HepG2 (cell line): ENCODE results near the gene C17orf75. TPM values are rescaled to one million over a fixed set of nuclear protein-coding genes. Genes with fewer than 3 reads are reported as not detected.

Experiments used
- FOXK1 ChIP-seq: sonication (generic); formaldehyde crosslinking; IDR thresholded peaks from 2 replicates; pipeline ENCODE4 v1.4.0; 2020; ENCODE audit warnings: low read depth, missing genetic modification reagents, borderline replicate concordance
- HHEX ChIP-seq: IDR thresholded peaks from 2 replicates; pipeline ENCODE4 v1.6.1; 2016; ENCODE audit warnings: control low read depth
- HNRNPL ChIP-seq: fragments of 200-400 bp; formaldehyde crosslinking; IDR thresholded peaks from 2 replicates; pipeline ENCODE4 v1.6.1; 2017; ENCODE audit warnings: mild to moderate bottlenecking, low read depth, low read length
- IKZF1 ChIP-seq: fragments of 450-650 bp; IDR thresholded peaks from 2 replicates; pipeline ENCODE4 v1.7.1; 2016
- KIAA2018 ChIP-seq: sonication (generic); formaldehyde crosslinking; IDR thresholded peaks from 2 replicates; pipeline ENCODE4 v1.5.0; 2020; ENCODE audit warnings: mild to moderate bottlenecking, missing genetic modification reagents, borderline replicate concordance
- ZEB1 ChIP-seq: IDR thresholded peaks from 2 replicates; pipeline ENCODE4 v1.6.1; 2012; ENCODE audit warnings: mild to moderate bottlenecking, low read depth, inconsistent platforms; ENCODE audit not compliant: insufficient replicate concordance
- ZNF484 ChIP-seq: sonication (generic); formaldehyde crosslinking; IDR thresholded peaks from 2 replicates; pipeline ENCODE4 v1.5.1; 2020; ENCODE audit warnings: mild to moderate bottlenecking, low read depth, missing genetic modification reagents, borderline replicate concordance
- polyA plus RNA-seq, 8 experiments: library from polyadenylated mRNA; depleted of rRNA in 3 of 8; stranded (reverse) in 7 of 8; unstranded in 1 of 8; fragments of >200 nt; fragmentation: Illumina TruSeq in 4 of 8; extraction: Trizol in 4 of 8; gene quantifications; 2 replicates each; pipeline versions ENCODE4 v1.2.1 to v1.2.3, GENCODE V29; 2011 to 2016; ENCODE audit warnings: low read depth in 4 of 8, missing spikeins in 1 of 8, mixed read lengths in 1 of 8; ENCODE audit not compliant: insufficient read depth in 1 of 8
- total RNA-seq, 5 experiments: library from RNA; depleted of rRNA; stranded (reverse); fragments of >200 nt; fragmentation: Illumina TruSeq; extraction: Trizol; gene quantifications; 2 replicates each; pipeline ENCODE4 v1.2.3, GENCODE V29; 2016; ENCODE audit warnings: low read depth in 1 of 5
- TF ChIP-seq, protein P1 (sequence below): sonication (generic); formaldehyde crosslinking; IDR thresholded peaks from 2 replicates; pipeline ENCODE4 v1.4.0; 2020; ENCODE audit warnings: missing genetic modification reagents
- TF ChIP-seq, protein P2 (sequence below): sonication (generic); formaldehyde crosslinking; IDR thresholded peaks from 2 replicates; pipeline ENCODE4 v1.4.0; 2020; ENCODE audit warnings: mild to moderate bottlenecking, missing genetic modification reagents

Gene C17orf75
- total and polyA plus RNA-seq, 2 of the 13 experiments (the other 11 are each of a cell fraction or from before 2014, with no cell fraction given) = 16.2 to 33.0 TPM

- TF ChIP-seq KIAA2018 (CRISPR knock-in tag) (no peak), HHEX (no peak), IKZF1 (no peak), ZNF484 (CRISPR knock-in tag) (no peak), ZEB1 (no peak), FOXK1 (CRISPR knock-in tag) (no peak), HNRNPL (0 out of 2 replicates have a peak, but pooled peaks have one; percentile 50)
- TF ChIP-seq, protein P1, sequence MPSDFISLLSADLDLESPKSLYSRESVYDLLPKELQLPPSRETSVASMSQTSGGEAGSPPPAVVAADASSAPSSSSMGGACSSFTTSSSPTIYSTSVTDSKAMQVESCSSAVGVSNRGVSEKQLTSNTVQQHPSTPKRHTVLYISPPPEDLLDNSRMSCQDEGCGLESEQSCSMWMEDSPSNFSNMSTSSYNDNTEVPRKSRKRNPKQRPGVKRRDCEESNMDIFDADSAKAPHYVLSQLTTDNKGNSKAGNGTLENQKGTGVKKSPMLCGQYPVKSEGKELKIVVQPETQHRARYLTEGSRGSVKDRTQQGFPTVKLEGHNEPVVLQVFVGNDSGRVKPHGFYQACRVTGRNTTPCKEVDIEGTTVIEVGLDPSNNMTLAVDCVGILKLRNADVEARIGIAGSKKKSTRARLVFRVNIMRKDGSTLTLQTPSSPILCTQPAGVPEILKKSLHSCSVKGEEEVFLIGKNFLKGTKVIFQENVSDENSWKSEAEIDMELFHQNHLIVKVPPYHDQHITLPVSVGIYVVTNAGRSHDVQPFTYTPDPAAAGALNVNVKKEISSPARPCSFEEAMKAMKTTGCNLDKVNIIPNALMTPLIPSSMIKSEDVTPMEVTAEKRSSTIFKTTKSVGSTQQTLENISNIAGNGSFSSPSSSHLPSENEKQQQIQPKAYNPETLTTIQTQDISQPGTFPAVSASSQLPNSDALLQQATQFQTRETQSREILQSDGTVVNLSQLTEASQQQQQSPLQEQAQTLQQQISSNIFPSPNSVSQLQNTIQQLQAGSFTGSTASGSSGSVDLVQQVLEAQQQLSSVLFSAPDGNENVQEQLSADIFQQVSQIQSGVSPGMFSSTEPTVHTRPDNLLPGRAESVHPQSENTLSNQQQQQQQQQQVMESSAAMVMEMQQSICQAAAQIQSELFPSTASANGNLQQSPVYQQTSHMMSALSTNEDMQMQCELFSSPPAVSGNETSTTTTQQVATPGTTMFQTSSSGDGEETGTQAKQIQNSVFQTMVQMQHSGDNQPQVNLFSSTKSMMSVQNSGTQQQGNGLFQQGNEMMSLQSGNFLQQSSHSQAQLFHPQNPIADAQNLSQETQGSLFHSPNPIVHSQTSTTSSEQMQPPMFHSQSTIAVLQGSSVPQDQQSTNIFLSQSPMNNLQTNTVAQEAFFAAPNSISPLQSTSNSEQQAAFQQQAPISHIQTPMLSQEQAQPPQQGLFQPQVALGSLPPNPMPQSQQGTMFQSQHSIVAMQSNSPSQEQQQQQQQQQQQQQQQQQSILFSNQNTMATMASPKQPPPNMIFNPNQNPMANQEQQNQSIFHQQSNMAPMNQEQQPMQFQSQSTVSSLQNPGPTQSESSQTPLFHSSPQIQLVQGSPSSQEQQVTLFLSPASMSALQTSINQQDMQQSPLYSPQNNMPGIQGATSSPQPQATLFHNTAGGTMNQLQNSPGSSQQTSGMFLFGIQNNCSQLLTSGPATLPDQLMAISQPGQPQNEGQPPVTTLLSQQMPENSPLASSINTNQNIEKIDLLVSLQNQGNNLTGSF (CRISPR knock-in tag) = no peak
- TF ChIP-seq, protein P2, sequence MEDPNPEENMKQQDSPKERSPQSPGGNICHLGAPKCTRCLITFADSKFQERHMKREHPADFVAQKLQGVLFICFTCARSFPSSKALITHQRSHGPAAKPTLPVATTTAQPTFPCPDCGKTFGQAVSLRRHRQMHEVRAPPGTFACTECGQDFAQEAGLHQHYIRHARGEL = no peak
Observed at GRCh38 chr17:32320847-32321246, 21.1 kb downstream of the C17orf75 start (continued).
